Measurements from ENCODE around the gene RABEP1. TPM values are rescaled to one million over a fixed set of nuclear protein-coding genes. Genes with fewer than 3 reads are reported as not detected.

RABEP1 gene
- polyA plus RNA-seq, 4 donors: 14.5 to 37.1 (median 16.0) TPM

DNA sequence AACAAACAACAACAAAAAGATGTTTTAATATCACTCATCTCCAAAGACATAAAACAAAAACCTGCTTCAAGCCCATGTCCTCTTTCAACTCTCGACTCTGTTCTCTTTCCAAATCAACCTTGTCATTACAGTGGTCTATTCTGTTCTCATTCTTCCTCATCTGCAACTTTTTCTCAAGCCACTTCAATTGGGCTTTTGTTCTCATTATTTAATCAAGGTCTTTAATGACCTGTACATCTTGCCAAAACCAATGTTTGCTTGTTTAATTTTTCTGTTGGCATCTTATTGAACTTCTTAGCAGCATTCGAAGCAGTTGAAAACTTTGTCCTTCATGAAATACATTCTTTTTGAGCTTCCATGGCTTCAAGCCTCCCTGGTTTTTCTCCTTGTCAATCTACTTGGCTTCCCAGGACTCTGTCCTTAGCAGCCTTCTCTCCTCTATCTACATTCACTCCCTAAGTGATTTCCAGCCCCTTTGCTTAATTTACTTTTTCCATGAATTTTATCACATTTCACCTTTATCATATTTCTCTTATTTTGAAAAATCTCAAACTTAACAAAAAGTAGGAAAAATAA is 19.6 kb upstream of the RABEP1 start:
- H3K36me3 ChIP-seq (ENCODE audit: control insufficient read depth in 3 of 3, insufficient read depth in 2 of 3, low read depth in 1 of 3, low read length in 3 of 3): no peaks in the 10 kb centered on the region
- no peaks in the 10 kb centered on the region for H3K27me3 ChIP-seq (ENCODE audit: control insufficient read depth in 3 of 3, insufficient read depth in 3 of 3, low read length in 3 of 3)
- FAIRE-seq: no peak
- 8 to 48% (median 13%) methylated on average over 2 of the region's 2 CpGs for WGBS, 3 donors
- peaks cover 0 to under 1% of the 10 kb centered on the region in 2 donors for H3K9me3 ChIP-seq (ENCODE audit: control insufficient read depth in 2 of 2, insufficient read depth in 1 of 2, low read depth in 1 of 2, low read length in 1 of 2)
- no peak overlapping the region for H3K4me3 ChIP-seq (ENCODE audit: low read depth in 1 of 3, low read length in 3 of 3)
- no peak overlapping the region for H3K27ac ChIP-seq (ENCODE audit: low read depth in 1 of 3, low read length in 2 of 3)
- no peak for DNase-seq
- no peaks in the 10 kb centered on the region for H3K4me1 ChIP-seq (ENCODE audit: control insufficient read depth in 3 of 3, insufficient read depth in 2 of 3, low read depth in 1 of 3, low read length in 2 of 3)

DNA sequence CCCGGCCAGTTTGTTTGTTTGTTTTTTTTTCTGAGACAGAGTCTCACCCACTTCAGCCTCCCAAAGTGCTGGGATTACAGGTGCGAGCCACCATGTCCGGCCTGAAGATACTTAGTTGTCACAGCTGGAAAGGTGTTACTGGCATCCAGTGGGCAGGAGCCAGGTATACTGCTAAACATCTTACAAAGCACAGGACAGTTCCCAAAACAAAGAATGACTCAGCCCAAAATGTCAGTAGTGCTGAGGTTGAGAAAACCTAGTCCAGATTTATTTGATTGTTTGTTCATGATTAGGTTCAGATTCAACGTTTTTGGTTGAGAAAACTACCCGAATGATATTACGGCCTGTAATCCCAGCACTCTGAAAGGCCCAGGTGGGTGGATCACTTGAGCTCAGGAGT is 18.6 kb upstream of the RABEP1 start:
- FAIRE-seq (no peak), DNase-seq (no peak)
- no peaks in the 10 kb centered on the region for H3K27me3 ChIP-seq (ENCODE audit: control insufficient read depth in 3 of 3, insufficient read depth in 3 of 3, low read length in 3 of 3)
- 89 to 93% (median 90%) methylated on average over 6 of the region's 6 CpGs for WGBS, 3 donors
- H3K4me1 ChIP-seq (ENCODE audit: control insufficient read depth in 3 of 3, insufficient read depth in 2 of 3, low read depth in 1 of 3, low read length in 2 of 3): no peaks in the 10 kb centered on the region
- H3K4me3 ChIP-seq (ENCODE audit: low read depth in 1 of 3, low read length in 3 of 3): no peak overlapping the region
- H3K9me3 ChIP-seq (ENCODE audit: control insufficient read depth in 2 of 2, insufficient read depth in 1 of 2, low read depth in 1 of 2, low read length in 1 of 2): peaks cover 0 to 3% of the 10 kb centered on the region in 2 donors
- H3K36me3 ChIP-seq (ENCODE audit: control insufficient read depth in 3 of 3, insufficient read depth in 2 of 3, low read depth in 1 of 3, low read length in 3 of 3): no peaks in the 10 kb centered on the region
- no peak overlapping the region for H3K27ac ChIP-seq (ENCODE audit: low read depth in 1 of 3, low read length in 2 of 3)

DNA sequence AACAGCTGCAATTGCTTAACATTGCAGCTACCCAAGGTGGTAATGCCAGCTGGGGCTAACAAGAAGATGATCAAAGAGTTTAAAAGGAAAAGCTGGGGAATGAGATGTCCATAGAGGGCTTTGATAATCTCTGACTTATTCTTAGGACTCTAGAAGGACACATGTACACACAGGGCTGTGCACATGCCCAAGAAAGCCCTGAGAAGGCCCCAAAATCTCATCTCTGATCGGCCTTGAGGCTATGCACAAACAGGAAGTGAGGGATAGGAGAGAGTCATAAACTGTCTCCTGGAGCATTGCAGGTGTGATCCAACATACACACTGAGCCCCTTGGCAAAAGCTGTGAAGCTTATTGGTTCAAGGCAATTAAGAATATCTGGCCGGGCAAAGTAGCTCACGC is 17.2 kb upstream of the RABEP1 start:
- WGBS, 3 donors: 10 to 53% (median 45%) methylated on average over 3 of the region's 3 CpGs
- Histone ChIP-seq H3K9me3 (ENCODE audit: control insufficient read depth in 2 of 2, insufficient read depth in 1 of 2, low read depth in 1 of 2, low read length in 1 of 2) (peaks cover 0 to 3% of the 10 kb centered on the region in 2 donors), H3K27ac (ENCODE audit: low read depth in 1 of 3, low read length in 2 of 3) (no peak overlapping the region), H3K4me3 (ENCODE audit: low read depth in 1 of 3, low read length in 3 of 3) (no peak overlapping the region), H3K36me3 (ENCODE audit: control insufficient read depth in 3 of 3, insufficient read depth in 2 of 3, low read depth in 1 of 3, low read length in 3 of 3) (no peaks in the 10 kb centered on the region), H3K4me1 (ENCODE audit: control insufficient read depth in 3 of 3, insufficient read depth in 2 of 3, low read depth in 1 of 3, low read length in 2 of 3) (no peaks in the 10 kb centered on the region), H3K27me3 (ENCODE audit: control insufficient read depth in 3 of 3, insufficient read depth in 3 of 3, low read length in 3 of 3) (no peaks in the 10 kb centered on the region)
- FAIRE-seq (no peak), DNase-seq (peak in 1 of 2 donors; percentile 43)

- 84 to 93% (median 89%) methylated on average over 4 of the region's 4 CpGs for WGBS, 3 donors
- H3K9me3 ChIP-seq (ENCODE audit: control insufficient read depth in 2 of 2, insufficient read depth in 1 of 2, low read depth in 1 of 2, low read length in 1 of 2): peaks cover 0 to 3% of the 10 kb centered on the region in 2 donors
- H3K4me1 ChIP-seq (ENCODE audit: control insufficient read depth in 3 of 3, insufficient read depth in 2 of 3, low read depth in 1 of 3, low read length in 2 of 3): no peaks in the 10 kb centered on the region
- no peak overlapping the region for H3K4me3 ChIP-seq (ENCODE audit: low read depth in 1 of 3, low read length in 3 of 3)
- FAIRE-seq: no peak
- no peak overlapping the region for H3K27ac ChIP-seq (ENCODE audit: low read depth in 1 of 3, low read length in 2 of 3)
- no peaks in the 10 kb centered on the region for H3K27me3 ChIP-seq (ENCODE audit: control insufficient read depth in 3 of 3, insufficient read depth in 3 of 3, low read length in 3 of 3)
- H3K36me3 ChIP-seq (ENCODE audit: control insufficient read depth in 3 of 3, insufficient read depth in 2 of 3, low read depth in 1 of 3, low read length in 3 of 3): no peaks in the 10 kb centered on the region
- DNase-seq: no peak
Measured at GRCh38 chr17:5269241-5269960, 12.7 kb upstream of the RABEP1 start.

DNA sequence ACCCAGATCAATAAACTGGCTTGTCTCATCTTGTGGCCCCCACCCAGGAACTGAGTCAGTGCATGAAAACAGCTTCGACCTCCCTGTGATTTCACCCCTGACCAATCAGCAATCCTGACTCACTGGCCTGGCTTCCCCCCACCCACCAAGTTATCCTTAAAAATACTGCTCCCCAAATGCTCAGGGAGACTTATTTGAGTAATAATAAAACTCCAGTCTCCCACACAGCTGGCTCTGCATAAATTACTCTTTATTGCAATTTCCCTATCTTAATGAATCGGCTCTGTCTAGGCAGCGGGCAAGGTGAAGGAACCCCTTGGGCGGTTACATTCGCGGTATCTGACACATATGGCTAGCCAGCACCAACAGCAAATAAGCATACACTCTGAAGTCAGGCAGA is 9.8 kb upstream of the RABEP1 start:
- no peaks in the 10 kb centered on the region for H3K4me1 ChIP-seq (ENCODE audit: control insufficient read depth in 3 of 3, insufficient read depth in 2 of 3, low read depth in 1 of 3, low read length in 2 of 3)
- WGBS, 3 donors: 62 to 74% (median 63%) methylated on average over 6 of the region's 6 CpGs
- H3K36me3 ChIP-seq (ENCODE audit: control insufficient read depth in 3 of 3, insufficient read depth in 2 of 3, low read depth in 1 of 3, low read length in 3 of 3): no peaks in the 10 kb centered on the region
- H3K27me3 ChIP-seq (ENCODE audit: control insufficient read depth in 3 of 3, insufficient read depth in 3 of 3, low read length in 3 of 3): no peaks in the 10 kb centered on the region
- FAIRE-seq: no peak
- no peak overlapping the region for H3K4me3 ChIP-seq (ENCODE audit: low read depth in 1 of 3, low read length in 3 of 3)
- no peak overlapping the region for H3K27ac ChIP-seq (ENCODE audit: low read depth in 1 of 3, low read length in 2 of 3)
- DNase-seq: no peak
- H3K9me3 ChIP-seq (ENCODE audit: control insufficient read depth in 2 of 2, insufficient read depth in 1 of 2, low read depth in 1 of 2, low read length in 1 of 2): peaks cover 0 to 3% of the 10 kb centered on the region in 2 donors

DNA sequence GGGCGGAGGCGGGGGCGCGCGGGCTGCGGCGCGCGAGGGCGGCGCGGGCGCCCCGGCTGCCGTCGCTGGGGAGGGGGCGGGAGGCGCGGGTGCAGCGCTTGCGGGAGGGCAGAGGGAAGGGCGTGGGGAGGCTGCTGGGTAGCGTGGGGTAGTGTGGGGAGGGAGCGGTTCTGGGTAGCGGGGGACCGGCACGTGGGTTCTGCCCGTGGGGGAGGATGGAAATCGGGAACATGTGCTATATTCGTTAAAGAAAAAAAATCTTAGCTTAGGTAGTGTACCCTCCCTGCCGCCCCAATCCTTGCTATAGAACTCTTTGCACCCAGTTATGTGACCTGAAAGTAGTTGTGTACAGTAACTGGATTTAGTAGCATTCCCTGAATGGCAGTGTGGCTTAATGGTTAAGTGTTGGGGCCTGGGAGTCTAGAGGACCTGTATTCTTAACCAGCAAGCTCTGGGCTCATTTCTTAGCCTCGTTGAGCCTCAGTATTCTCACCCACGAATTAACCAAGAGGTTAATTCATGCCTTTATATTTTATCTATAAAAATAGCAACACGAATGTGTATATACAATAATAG is 646 bp downstream of the RABEP1 start:
- 1 to 2% (median 2%) methylated on average over 29 to 34 of the region's 34 CpGs for WGBS, 3 donors
- H3K36me3 ChIP-seq (ENCODE audit: control insufficient read depth in 3 of 3, insufficient read depth in 2 of 3, low read depth in 1 of 3, low read length in 3 of 3): no peaks in the 10 kb centered on the region
- DNase-seq: peak in 1 of 2 donors; percentile 15
- H3K4me3 ChIP-seq (ENCODE audit: low read depth in 1 of 3, low read length in 3 of 3): peak overlapping the region; percentile 56 to 91 (median 90)
- H3K9me3 ChIP-seq (ENCODE audit: control insufficient read depth in 2 of 2, insufficient read depth in 1 of 2, low read depth in 1 of 2, low read length in 1 of 2): peaks cover 0 to 2% of the 10 kb centered on the region in 2 donors
- no peaks in the 10 kb centered on the region for H3K27me3 ChIP-seq (ENCODE audit: control insufficient read depth in 3 of 3, insufficient read depth in 3 of 3, low read length in 3 of 3)
- H3K4me1 ChIP-seq (ENCODE audit: control insufficient read depth in 3 of 3, insufficient read depth in 2 of 3, low read depth in 1 of 3, low read length in 2 of 3): peaks cover 2 to 5% (median 4%) of the 10 kb centered on the region in 3 donors
- H3K27ac ChIP-seq (ENCODE audit: low read depth in 1 of 3, low read length in 2 of 3): peak overlapping the region in 2 of 3 donors; percentile 9 to 70
- FAIRE-seq: no peak

DNA sequence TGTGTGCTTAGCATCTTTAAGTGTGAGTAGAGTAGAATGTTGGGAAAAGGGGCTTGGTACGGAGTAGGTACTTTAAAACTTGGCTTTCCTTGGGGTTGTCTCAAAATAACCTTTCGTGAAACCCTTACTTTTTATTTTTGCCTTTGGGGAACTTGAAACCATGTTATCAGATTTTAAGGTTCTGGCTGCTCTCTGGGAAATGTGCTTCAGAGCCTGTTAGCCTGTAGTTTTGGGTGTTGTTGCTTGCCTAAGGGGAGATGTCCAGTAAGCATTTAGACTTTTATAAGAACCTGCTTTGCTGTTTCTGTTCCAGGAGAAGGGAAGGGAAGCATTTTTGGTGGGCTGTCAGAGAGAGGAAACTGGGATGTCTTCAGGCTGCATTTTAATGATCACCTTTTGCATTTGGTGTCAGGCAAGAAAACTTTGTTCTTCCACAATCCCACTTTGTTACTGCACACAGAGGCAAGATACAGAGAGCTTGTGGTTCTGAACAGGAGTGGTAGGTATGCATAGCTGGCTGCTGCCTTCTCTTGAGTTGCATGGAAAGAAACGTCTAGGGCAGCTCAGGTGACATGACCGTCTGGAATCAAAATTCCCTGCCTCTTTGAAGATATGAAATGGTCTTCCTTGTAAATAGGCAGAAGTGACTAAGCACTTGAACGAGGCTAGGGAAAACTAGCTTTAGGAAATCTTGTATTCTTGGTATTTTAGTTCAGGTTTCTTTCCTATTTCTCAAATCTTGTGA is 1.7 kb downstream of the RABEP1 start:
- FAIRE-seq: no peak
- H3K27ac ChIP-seq (ENCODE audit: low read depth in 1 of 3, low read length in 2 of 3): no peak overlapping the region
- DNase-seq: peak in 1 of 2 donors; percentile 12
- H3K27me3 ChIP-seq (ENCODE audit: control insufficient read depth in 3 of 3, insufficient read depth in 3 of 3, low read length in 3 of 3): no peaks in the 10 kb centered on the region
- peaks cover 2 to 7% (median 5%) of the 10 kb centered on the region in 3 donors for H3K4me1 ChIP-seq (ENCODE audit: control insufficient read depth in 3 of 3, insufficient read depth in 2 of 3, low read depth in 1 of 3, low read length in 2 of 3)
- peaks cover 0 to 3% (median 2%) of the 10 kb centered on the region in 3 donors for H3K36me3 ChIP-seq (ENCODE audit: control insufficient read depth in 3 of 3, insufficient read depth in 2 of 3, low read depth in 1 of 3, low read length in 3 of 3)
- WGBS, 3 donors: 43 to 45% (median 44%) methylated on average over 5 of the region's 5 CpGs
- H3K4me3 ChIP-seq (ENCODE audit: low read depth in 1 of 3, low read length in 3 of 3): peak overlapping the region in 1 of 3 donors; percentile 90
- peaks cover 0 to 2% of the 10 kb centered on the region in 2 donors for H3K9me3 ChIP-seq (ENCODE audit: control insufficient read depth in 2 of 2, insufficient read depth in 1 of 2, low read depth in 1 of 2, low read length in 1 of 2)

DNA sequence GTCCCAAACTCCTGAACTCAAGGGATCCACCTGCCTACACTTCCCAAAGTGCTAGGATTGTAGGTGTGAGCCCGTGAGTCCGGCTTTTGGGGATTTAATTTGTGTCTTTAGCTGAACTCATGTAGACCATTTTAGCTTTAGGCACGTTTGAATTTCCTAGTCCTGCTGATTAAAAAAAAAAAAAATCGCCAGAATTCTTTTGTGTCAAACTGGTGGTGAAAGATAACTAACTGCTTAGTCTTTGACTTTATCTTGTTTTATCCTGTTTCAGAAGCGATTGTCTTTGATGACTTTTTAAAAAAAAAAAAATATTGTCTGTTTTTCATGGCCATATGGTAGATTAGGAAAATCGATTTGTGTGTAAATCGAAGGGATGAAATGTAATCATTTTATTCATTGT is 2.6 kb downstream of the RABEP1 start:
- Histone ChIP-seq H3K4me3 (ENCODE audit: low read depth in 1 of 3, low read length in 3 of 3) (no peak overlapping the region), H3K27me3 (ENCODE audit: control insufficient read depth in 3 of 3, insufficient read depth in 3 of 3, low read length in 3 of 3) (no peaks in the 10 kb centered on the region), H3K4me1 (ENCODE audit: control insufficient read depth in 3 of 3, insufficient read depth in 2 of 3, low read depth in 1 of 3, low read length in 2 of 3) (peaks cover 2 to 9% (median 5%) of the 10 kb centered on the region in 3 donors), H3K27ac (ENCODE audit: low read depth in 1 of 3, low read length in 2 of 3) (no peak overlapping the region), H3K9me3 (ENCODE audit: control insufficient read depth in 2 of 2, insufficient read depth in 1 of 2, low read depth in 1 of 2, low read length in 1 of 2) (no peaks in the 10 kb centered on the region), H3K36me3 (ENCODE audit: control insufficient read depth in 3 of 3, insufficient read depth in 2 of 3, low read depth in 1 of 3, low read length in 3 of 3) (peaks cover 0 to 3% (median 2%) of the 10 kb centered on the region in 3 donors)
- no peak for DNase-seq
- WGBS, 3 donors: 74 to 77% (median 75%) methylated on average over 7 of the region's 7 CpGs
- no peak for FAIRE-seq

Data from small intestine (tissue), 7 donors.